OCI-LY1 (cell line): ENCODE measurements around the gene LDLRAD4.

Source experiments
- EZH2 ChIP-seq: fragments of 200-600 bp; sonication (generic), shearing (Covaris generic); IDR thresholded peaks from 2 replicates; pipeline ENCODE4 v1.8.0; 2017; ENCODE audit warnings: borderline replicate concordance, mixed run types, mild to moderate bottlenecking, antibody characterized with exemption, low read length, moderate library complexity, mixed read lengths
- TF ChIP-seq, protein P1 (sequence below): fragments of 200-600 bp; sonication (generic), shearing (Covaris generic); IDR thresholded peaks from 2 replicates; pipeline ENCODE4 v1.5.1; 2017; ENCODE audit warnings: mild to moderate bottlenecking, antibody characterized with exemption, low read length, moderate library complexity, mixed read lengths

- TF ChIP-seq, protein P1, sequence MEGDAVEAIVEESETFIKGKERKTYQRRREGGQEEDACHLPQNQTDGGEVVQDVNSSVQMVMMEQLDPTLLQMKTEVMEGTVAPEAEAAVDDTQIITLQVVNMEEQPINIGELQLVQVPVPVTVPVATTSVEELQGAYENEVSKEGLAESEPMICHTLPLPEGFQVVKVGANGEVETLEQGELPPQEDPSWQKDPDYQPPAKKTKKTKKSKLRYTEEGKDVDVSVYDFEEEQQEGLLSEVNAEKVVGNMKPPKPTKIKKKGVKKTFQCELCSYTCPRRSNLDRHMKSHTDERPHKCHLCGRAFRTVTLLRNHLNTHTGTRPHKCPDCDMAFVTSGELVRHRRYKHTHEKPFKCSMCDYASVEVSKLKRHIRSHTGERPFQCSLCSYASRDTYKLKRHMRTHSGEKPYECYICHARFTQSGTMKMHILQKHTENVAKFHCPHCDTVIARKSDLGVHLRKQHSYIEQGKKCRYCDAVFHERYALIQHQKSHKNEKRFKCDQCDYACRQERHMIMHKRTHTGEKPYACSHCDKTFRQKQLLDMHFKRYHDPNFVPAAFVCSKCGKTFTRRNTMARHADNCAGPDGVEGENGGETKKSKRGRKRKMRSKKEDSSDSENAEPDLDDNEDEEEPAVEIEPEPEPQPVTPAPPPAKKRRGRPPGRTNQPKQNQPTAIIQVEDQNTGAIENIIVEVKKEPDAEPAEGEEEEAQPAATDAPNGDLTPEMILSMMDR: no peak
- TF ChIP-seq EZH2: no peak
Measured at GRCh38 chr18:13211534-13211933, 7.0 kb upstream of the LDLRAD4 start.
